Bronchial epithelial cell (primary cell): ENCODE data around the gene LBX2. TPM values are rescaled to one million over a fixed set of nuclear protein-coding genes. Genes with fewer than 3 reads are reported as not detected.
A peak's percentile ranks its signal among the peaks of the same experiment; 100 is the strongest.
"Not testable (repeated sequence)": the region's sequence is repeated elsewhere in the genome, so short reads cannot be mapped to it uniquely, and the experiment has no call there.

ENCODE experiments used
- DNase-seq: peaks from one replicate; pipeline ENCODE4 v3.0.0-alpha.2; 2010; ENCODE audit warnings: low read depth
- FAIRE-seq: peaks from 2 replicates; lab custom pipeline; 2011; peaks lifted over from hg19 to GRCh38; lab: Jason Lieb, UNC
- H3K27me3 ChIP-seq: 2 replicates; pipeline ENCODE4 v1.5.1; 2011; ENCODE audit warnings: low read length; ENCODE audit not compliant: control insufficient read depth, insufficient read depth
- H3K36me3 ChIP-seq: 2 replicates; pipeline ENCODE4 v1.5.1; 2011; ENCODE audit warnings: low read length; ENCODE audit not compliant: control insufficient read depth, insufficient read depth
- H3K4me3 ChIP-seq: 2 replicates; pipeline ENCODE4 v1.5.1; 2011; ENCODE audit warnings: mild to moderate bottlenecking, low read depth, low read length, control low read depth
- total RNA-seq: library from RNA; depleted of rRNA; stranded (reverse); fragments of >200 nt; gene quantifications from 2 replicates; pipeline ENCODE4 v1.2.1, GENCODE V29; 2014
- TF ChIP-seq, protein P1 (sequence below): IDR thresholded peaks from 2 replicates; pipeline ENCODE4 v1.5.1; 2011; ENCODE audit warnings: mild to moderate bottlenecking, moderate library complexity, low read length, control low read depth, inconsistent platforms; ENCODE audit not compliant: insufficient read depth, severe bottlenecking

Gene LBX2
- total RNA-seq, 1 donor from 2014 or later = 0.53 TPM

DNA sequence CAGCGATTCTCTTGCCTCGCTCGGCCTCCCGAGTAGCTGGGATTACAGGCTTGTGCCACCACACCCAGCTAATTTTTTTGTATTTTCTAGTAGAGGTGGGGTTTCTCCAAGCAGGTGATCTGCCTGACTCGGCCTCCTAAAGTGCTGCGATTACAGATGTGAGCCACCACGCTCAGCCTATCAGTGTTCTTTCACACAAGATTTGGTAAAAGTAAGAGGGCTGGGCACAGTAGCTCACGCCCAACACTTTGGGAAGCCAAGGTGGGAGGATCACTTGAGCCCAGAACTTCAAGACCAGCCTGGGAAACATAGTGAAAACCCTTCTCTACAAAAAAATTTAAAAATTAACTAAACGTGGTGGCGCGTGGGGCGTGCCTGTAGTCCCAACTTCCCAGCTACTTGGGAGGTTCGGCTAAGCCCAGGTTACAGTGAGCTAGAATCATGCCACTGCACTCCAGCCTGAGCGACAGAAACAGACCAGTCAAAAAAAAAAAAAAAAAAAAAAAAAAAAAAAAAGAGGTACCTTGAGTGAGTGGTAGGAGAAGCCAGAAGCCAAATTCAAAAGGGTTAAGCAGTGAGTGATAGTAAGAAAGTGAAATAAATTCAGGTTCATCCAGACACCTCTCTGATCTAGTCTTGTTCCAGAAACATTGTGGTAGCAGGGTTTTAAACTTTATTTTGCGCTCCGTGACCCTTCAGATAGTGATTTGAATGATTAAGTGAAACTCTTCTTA lies 27.9 kb downstream of the LBX2 start:
- H3K36me3 ChIP-seq = peaks cover 4% of the 10 kb centered on the region
- TF ChIP-seq, protein P1, sequence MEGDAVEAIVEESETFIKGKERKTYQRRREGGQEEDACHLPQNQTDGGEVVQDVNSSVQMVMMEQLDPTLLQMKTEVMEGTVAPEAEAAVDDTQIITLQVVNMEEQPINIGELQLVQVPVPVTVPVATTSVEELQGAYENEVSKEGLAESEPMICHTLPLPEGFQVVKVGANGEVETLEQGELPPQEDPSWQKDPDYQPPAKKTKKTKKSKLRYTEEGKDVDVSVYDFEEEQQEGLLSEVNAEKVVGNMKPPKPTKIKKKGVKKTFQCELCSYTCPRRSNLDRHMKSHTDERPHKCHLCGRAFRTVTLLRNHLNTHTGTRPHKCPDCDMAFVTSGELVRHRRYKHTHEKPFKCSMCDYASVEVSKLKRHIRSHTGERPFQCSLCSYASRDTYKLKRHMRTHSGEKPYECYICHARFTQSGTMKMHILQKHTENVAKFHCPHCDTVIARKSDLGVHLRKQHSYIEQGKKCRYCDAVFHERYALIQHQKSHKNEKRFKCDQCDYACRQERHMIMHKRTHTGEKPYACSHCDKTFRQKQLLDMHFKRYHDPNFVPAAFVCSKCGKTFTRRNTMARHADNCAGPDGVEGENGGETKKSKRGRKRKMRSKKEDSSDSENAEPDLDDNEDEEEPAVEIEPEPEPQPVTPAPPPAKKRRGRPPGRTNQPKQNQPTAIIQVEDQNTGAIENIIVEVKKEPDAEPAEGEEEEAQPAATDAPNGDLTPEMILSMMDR = no peak
- no peak for DNase-seq
- no peak for FAIRE-seq
- H3K4me3 ChIP-seq = peak overlapping the region; percentile 84
- H3K27me3 ChIP-seq = no peaks in the 10 kb centered on the region

DNA sequence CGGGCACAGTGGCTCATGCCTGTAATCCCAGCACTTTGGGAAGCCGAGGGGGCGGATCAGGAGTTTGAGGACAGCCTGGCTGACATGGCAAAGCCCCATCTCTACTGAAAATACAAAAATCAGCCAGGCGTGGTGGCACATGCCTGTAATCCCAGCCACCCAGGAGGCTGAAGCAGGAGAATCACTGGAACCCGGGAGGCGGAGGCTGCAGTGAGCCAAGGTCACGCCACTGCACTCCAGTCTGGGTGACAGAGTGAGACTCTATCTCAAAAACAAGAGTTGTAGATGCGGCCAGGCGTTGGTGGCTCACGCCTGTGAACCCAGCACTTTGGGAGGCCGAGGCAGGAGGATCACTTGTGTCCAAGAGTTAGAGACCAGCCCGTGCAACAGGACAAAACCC lies 28.7 kb downstream of the LBX2 start:
- not testable (repeated sequence) for H3K27me3 ChIP-seq, H3K4me3 ChIP-seq, FAIRE-seq, DNase-seq, H3K36me3 ChIP-seq

DNA sequence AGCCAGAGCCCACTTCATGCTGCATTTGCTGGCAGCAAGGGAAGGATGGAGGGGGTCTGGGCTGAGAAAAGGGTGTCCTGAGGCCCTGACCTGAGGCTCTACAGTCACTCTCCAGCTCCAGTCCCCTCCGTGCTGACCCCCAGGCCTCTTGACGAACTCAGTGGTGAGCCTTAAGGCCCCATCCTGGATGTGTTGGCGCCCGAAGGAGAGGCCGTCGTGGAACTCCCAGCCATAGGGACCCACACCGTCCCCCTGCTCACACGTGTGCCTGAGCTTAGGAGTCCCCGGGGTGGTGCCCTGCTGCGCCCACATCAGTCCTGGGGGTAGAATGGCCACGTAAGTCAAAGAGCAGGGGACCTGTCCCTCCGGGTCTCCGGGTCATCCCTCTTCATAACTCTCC lies 35.0 kb downstream of the LBX2 start:
- FAIRE-seq = no peak
- TF ChIP-seq, protein P1 = no peak
- no peaks in the 10 kb centered on the region for H3K27me3 ChIP-seq
- DNase-seq = no peak
- peaks cover 10% of the 10 kb centered on the region for H3K36me3 ChIP-seq
- H3K4me3 ChIP-seq = peak overlapping the region; percentile 92

DNA sequence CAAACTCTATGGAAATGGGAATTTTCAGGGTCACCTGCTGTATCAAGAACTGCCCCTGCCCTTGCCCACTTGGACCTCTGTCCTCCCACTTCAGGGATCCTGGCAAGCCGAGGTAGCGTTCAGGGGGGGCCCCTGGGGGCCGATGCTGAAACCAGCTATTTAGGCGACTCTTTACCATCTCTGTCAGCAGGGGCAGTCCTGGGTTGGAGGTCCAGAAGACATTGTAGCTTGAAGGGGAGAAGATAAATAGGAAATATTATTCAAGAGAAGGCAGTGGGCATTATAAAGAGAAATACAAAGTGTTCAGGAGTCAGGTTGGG lies 36.7 kb downstream of the LBX2 start:
- FAIRE-seq = no peak
- DNase-seq = no peak
- H3K4me3 ChIP-seq = no peak overlapping the region
- no peaks in the 10 kb centered on the region for H3K27me3 ChIP-seq
- peaks cover 10% of the 10 kb centered on the region for H3K36me3 ChIP-seq
- TF ChIP-seq, protein P1 = no peak

DNA sequence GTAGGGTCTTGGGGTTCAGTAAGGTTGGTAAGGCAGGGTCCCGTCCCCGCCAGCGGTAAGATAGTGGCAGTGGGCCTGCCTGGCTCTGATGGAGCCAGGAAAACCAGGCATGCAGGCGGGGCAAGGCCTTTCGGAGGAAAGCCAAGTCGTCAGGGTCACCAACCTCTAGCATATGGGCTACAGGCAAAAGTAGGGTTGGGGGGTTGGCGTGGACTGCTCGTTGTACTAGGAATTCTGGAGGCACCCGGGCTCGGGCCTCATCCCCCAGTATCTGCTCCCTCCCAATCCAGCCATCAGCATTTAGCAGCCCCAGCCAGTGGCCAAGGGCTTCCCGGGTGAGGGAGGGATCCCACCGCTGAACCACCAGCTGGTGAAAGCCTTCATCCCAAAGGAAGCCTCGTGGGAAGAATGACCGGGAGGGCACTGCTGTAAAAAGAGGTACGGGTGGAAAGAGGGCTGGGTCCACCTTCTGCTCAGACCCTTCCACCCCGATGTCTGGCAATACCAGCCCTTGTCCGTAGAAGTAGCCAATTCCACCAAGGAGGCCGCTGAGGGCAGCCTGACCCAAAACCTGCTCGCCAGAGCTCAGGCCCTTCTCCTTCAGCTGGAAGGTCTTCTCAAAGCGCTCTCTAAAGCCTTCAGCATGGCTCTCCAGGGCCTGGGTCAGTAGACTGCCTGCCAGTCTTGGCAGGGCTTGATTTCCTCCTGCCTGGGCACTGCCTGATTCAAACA lies 37.2 kb downstream of the LBX2 start:
- TF ChIP-seq, protein P1 = no peak
- no peak for FAIRE-seq
- H3K27me3 ChIP-seq = no peaks in the 10 kb centered on the region

DNA sequence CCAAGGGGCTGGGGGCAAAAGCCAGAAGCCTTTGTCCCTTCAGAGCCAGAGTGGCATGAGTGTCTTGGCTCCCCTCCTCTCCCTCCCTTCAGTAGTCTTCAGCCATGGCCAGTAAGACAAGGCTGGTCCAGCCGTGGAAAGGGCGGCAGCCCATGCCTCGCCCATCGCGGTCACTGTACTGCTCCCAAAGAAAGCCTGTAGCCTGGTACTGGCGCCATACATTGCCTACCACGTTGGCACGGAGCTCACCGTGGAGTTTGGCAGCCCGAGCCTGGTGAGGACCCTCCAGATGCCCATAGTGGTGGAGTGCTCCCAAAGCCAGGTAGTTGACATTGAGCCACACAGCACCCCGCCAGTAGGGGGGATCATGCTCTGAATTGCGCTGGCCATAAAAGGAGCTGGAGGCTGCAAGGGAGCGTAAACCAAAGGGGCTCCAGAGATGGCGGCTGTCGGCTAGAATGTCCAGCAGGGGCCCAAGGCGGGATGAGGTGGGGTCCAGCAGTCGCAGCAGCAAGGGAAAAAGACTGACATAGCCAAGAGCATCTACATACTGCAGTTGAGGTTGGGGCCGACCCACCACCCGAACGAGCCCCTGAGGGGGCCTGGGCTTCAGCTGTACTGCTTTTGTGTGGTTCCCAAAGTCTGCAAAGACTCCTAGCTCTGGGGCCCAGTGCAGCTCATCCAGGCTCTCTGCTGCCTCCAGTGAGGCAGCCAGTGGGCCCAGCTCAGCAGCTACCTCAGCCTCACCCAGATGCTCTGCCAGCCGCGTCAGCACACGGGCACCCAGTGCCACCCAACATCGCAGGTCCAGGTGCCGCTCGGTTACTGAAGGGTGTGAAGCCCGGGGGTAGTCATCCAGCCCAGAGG lies 38.0 kb downstream of the LBX2 start:
- peaks cover 10% of the 10 kb centered on the region for H3K36me3 ChIP-seq
- TF ChIP-seq, protein P1 = peak; percentile 22
- DNase-seq (no peak), FAIRE-seq (no peak)
- H3K27me3 ChIP-seq = no peaks in the 10 kb centered on the region
- no peak overlapping the region for H3K4me3 ChIP-seq

More for the DNA sequence above, 37.2 kb downstream of the LBX2 start:
- H3K36me3 ChIP-seq = peaks cover 10% of the 10 kb centered on the region
- DNase-seq = no peak
- no peak overlapping the region for H3K4me3 ChIP-seq

DNA sequence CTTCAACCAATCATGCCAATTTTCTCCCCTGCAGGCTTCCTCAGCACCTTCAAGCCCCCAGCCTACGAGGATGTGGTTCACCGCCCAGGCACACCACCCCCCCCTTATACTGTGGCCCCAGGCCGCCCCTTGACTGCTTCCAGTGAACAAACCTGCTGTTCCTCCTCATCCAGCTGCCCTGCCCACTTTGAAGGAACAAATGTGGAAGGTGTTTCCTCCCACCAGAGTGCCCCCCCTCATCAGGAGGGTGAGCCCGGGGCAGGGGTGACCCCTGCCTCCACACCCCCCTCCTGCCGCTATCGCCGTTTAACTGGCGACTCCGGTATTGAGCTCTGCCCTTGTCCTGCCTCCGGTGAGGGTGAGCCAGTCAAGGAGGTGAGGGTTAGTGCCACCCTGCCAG lies 39.2 kb downstream of the LBX2 start:
- H3K36me3 ChIP-seq, H3K4me3 ChIP-seq, H3K27me3 ChIP-seq, FAIRE-seq, DNase-seq: not testable (repeated sequence)

DNA sequence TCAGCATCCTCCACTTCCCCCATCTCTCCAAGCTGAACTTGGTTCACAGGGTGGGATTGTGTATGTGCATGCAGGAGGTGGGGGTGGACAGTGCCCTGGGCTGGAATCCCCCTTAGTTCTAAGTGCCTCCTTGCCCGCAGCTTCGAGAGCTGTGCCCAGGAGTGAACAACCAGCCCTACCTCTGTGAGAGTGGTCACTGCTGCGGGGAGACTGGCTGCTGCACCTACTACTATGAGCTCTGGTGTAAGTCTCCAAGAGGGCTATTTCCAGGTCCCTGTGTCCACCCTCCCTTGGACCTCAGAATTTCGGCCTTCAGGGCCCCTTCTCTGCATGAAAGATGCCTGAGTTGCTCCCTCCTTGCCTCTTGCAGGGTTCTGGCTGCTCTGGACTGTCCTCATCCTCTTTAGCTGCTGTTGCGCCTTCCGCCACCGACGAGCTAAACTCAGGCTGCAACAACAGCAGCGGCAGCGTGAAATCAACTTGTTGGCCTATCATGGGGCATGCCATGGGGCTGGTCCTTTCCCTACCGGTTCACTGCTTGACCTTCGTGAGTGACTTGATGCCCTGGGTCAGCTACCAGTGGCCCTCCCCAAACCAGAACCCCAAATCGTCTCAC lies 39.8 kb downstream of the LBX2 start:
- H3K36me3 ChIP-seq, H3K27me3 ChIP-seq, FAIRE-seq, DNase-seq: not testable (repeated sequence)
- peak overlapping the region; percentile 83 for H3K4me3 ChIP-seq
